Activated CD4-positive, CD25-positive, alpha-beta regulatory T cell treated with anti-CD3 and anti-CD28 coated beads, Interleukin-2, amount 50 U/mL, for 16 hours (primary cell): ENCODE results near the gene AKAP17A.
"Not testable (repeated sequence)": the region's sequence is repeated elsewhere in the genome, so short reads cannot be mapped to it uniquely, and the experiment has no call there.

Experiments
- DNase-seq: peaks from one replicate; pipeline ENCODE4 v3.0.0-alpha.2; 2020; ENCODE audit warnings: low read depth, low spot score

The AKAP17A gene

GRCh38 chrX:1591102-1591862, at the start of gene AKAP17A:
TSS of gene AKAP17A (plus strand) at chrX:1591604. CDS start at chrX:1593463, 1,859 bp downstream.
- DNase-seq = peak; percentile 97

- no peak for DNase-seq
Measured at GRCh38 chrX:1542994-1543725, 48.2 kb upstream of the AKAP17A start.

GRCh38 chrX:1545776-1546408, 45.5 kb upstream of the AKAP17A start:
- DNase-seq = no peak

GRCh38 chrX:1546691-1547251, 44.6 kb upstream of the AKAP17A start:
- DNase-seq = no peak

- no peak for DNase-seq
Measured at GRCh38 chrX:1551959-1552546, 39.4 kb upstream of the AKAP17A start.

- no peak for DNase-seq
Measured at GRCh38 chrX:1554469-1555210, 36.8 kb upstream of the AKAP17A start.

GRCh38 chrX:1555370-1555769, 36.0 kb upstream of the AKAP17A start:
- DNase-seq = no peak

GRCh38 chrX:1557442-1557841, 34.0 kb upstream of the AKAP17A start:
- DNase-seq = not testable (repeated sequence)

- no peak for DNase-seq
Measured at GRCh38 chrX:1558761-1559468, 32.5 kb upstream of the AKAP17A start.

- no peak for DNase-seq
Measured at GRCh38 chrX:1561164-1561563, 30.2 kb upstream of the AKAP17A start.

GRCh38 chrX:1564077-1564476, 27.3 kb upstream of the AKAP17A start:
- not testable (repeated sequence) for DNase-seq

- no peak for DNase-seq
Measured at GRCh38 chrX:1564750-1565683, 26.4 kb upstream of the AKAP17A start.

- DNase-seq = not testable (repeated sequence)
Measured at GRCh38 chrX:1574181-1574580, 17.2 kb upstream of the AKAP17A start.

GRCh38 chrX:1576201-1576992, 15.0 kb upstream of the AKAP17A start:
- DNase-seq = no peak

- DNase-seq = no peak
Measured at GRCh38 chrX:1577845-1578244, 13.6 kb upstream of the AKAP17A start.

GRCh38 chrX:1578511-1579173, 12.8 kb upstream of the AKAP17A start:
- DNase-seq = no peak

- peak; percentile 40 for DNase-seq
Measured at GRCh38 chrX:1581132-1581531, 10.3 kb upstream of the AKAP17A start.
